Activated CD4-positive, alpha-beta T cell treated with anti-CD3 and anti-CD28 coated beads for 24 hours (primary cell): ENCODE results near the gene SPDYE3.
"Not testable (repeated sequence)": the region's sequence is repeated elsewhere in the genome, so short reads cannot be mapped to it uniquely, and the experiment has no call there.

ENCODE experiments used
- DNase-seq, 2 donors: peaks; one replicate each; pipeline ENCODE4 v3.0.0-alpha.2; 2020; ENCODE audit warnings: low read depth in 2 of 2

SPDYE3 gene

GRCh38 chr7:100349757-100350156 is 42.3 kb downstream of the SPDYE3 start:
- DNase-seq = no peak

GRCh38 chr7:100351657-100352058 is 44.2 kb downstream of the SPDYE3 start:
- DNase-seq = no peak

GRCh38 chr7:100352230-100352781 is 44.8 kb downstream of the SPDYE3 start:
- not testable (repeated sequence) for DNase-seq

GRCh38 chr7:100352984-100353684 is 45.6 kb downstream of the SPDYE3 start:
- DNase-seq = no peak

- DNase-seq = peak in 1 of 2 donors; percentile 31
Observed at GRCh38 chr7:100353685-100354330, 46.3 kb downstream of the SPDYE3 start.

GRCh38 chr7:100356416-100357068 is 49.0 kb downstream of the SPDYE3 start:
- DNase-seq = no peak

GRCh38 chr7:100357131-100357561 is 49.6 kb downstream of the SPDYE3 start:
- no peak for DNase-seq

GRCh38 chr7:100358027-100358856 is 50.7 kb downstream of the SPDYE3 start, which contains the start of gene PILRB:
PILRB (plus strand) TSS chr7:100358117; CDS start chr7:100358303, 186 bp downstream.
- no peak for DNase-seq

GRCh38 chr7:100358857-100359212 is 51.3 kb downstream of the SPDYE3 start:
- DNase-seq = no peak

- no peak for DNase-seq
Observed at GRCh38 chr7:100360135-100360854, 52.8 kb downstream of the SPDYE3 start.

GRCh38 chr7:100363098-100363497 is 55.6 kb downstream of the SPDYE3 start:
- DNase-seq = no peak

- DNase-seq = not testable (repeated sequence)
Observed at GRCh38 chr7:100363797-100364196, 56.3 kb downstream of the SPDYE3 start.

GRCh38 chr7:100364480-100364879 is 57.0 kb downstream of the SPDYE3 start:
- no peak for DNase-seq

GRCh38 chr7:100365998-100366367 is 58.5 kb downstream of the SPDYE3 start:
- not testable (repeated sequence) for DNase-seq

- DNase-seq = no peak
Observed at GRCh38 chr7:100366411-100367250, 59.1 kb downstream of the SPDYE3 start.

- no peak for DNase-seq
Observed at GRCh38 chr7:100367251-100367620, 59.7 kb downstream of the SPDYE3 start.

- no peak for DNase-seq
Observed at GRCh38 chr7:100367676-100368613, 60.4 kb downstream of the SPDYE3 start.

GRCh38 chr7:100369105-100369504 is 61.6 kb downstream of the SPDYE3 start:
- DNase-seq = no peak

GRCh38 chr7:100370303-100370702 is 62.8 kb downstream of the SPDYE3 start:
- DNase-seq = no peak
